Airway epithelial cell (primary cell): Measurements from ENCODE around the gene COP1. TPM values are rescaled to one million over a fixed set of nuclear protein-coding genes. Genes with fewer than 3 reads are reported as not detected.

Experiments used
- total RNA-seq: library from RNA; depleted of rRNA; stranded (reverse); fragments of >200 nt; gene quantifications from 2 replicates; pipeline ENCODE4 v1.2.3, GENCODE V29; 2015

COP1 gene
- total RNA-seq, result 29.9 and 36.7 TPM in 2 replicates

DNA sequence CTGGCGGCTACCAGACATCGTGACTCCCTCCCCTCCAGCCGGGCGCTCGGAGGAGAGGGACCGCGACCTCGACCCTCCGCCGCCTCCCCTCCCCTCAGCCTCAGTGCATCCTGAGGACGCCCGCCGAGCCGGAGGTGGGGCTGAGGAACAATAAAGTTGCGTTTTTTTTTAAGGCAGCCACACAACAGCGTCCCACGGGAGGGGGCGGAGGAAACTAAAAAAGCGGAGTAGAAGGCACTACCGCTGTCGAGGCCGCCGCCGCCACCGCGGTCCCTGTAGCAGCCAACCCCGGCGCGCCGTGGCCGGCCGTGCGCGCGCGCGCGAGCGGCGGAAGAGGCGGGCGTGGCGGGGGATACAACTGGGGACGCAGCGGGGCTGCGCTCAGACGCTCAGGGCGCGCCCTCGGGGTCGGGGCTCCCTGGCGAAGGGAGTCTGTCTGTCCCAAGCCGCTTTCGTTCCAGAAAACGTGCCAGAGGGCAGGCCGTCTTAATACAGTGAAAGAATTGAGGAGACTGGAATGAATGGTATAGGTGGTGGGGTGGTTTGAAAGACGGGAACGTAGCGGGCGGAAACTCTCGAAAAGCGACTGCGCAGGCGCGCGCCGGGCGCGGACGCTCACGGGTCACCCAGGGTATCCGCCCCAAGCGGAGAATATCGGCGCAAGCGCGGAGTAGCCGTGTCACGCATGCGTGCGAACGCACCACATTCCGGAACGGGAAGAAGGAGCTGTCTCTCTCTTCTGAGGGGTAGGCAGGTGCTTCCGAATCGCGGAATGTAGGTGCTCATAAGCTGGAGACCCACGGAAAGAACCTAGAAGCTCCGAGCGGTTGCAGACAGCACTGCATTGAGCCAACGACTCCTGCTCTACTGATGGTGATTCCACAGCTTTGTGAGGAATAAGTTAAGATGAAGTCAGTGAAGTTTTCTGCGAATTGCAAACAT, at the start of gene COP1:
Gene COP1 (minus strand): TSS at position 326 of the 942 bp plus-strand sequence. CDS start 308 bp downstream, at position 18.

